Femur (tissue), 1 donor: ENCODE results near the gene CCDC187.
"Not testable (repeated sequence)": the region's sequence is repeated elsewhere in the genome, so short reads cannot be mapped to it uniquely, and the experiment has no call there.

Source experiments
- DNase-seq: peaks from one replicate; pipeline ENCODE4 v3.0.0-alpha.2; 2017

Gene CCDC187

DNA sequence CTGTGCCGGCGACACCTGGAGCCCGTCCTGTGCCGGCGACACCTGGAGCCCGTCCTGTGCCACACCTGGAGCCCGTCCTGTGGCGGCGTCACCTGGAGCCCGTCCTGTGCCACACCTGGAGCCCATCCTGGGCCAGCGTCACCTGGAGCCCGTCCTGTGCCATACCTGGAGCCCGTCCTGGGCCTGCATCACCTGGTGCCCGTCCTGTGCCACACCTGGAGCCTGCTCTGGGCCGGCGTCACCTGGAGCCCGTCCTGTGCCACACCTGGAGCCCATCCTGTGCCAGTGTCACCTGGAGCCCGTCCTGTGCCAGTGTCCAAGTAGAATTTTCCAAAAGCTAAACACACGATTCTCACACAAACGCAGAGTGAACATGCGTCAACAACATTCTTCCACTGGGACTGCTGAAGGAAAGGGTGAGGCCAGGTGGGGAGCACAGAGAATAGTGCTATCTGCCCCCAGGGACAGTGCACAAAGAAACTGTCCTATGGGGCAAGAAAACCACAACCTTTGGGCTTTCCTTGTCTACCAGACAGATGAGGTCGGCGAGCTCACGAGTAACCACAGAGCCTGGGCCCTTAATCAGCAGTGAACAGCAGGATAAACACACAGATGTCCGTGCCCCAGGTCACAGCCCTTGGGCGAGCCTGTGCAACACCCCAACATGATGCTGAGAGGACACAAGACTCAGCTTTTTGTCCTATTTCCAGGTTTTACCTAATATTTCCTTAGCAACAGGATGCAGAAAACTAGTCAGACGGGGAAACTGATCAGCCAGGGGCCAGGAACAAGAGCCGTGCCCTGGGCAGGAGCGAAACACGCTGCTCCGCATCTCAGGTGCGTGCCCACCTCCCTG is 66.2 kb downstream of the CCDC187 start:
- no peak for DNase-seq

GRCh38 chr9:136236471-136237410 is 67.2 kb downstream of the CCDC187 start:
- not testable (repeated sequence) for DNase-seq

GRCh38 chr9:136235709-136236455 is 68.0 kb downstream of the CCDC187 start:
- no peak for DNase-seq

DNA sequence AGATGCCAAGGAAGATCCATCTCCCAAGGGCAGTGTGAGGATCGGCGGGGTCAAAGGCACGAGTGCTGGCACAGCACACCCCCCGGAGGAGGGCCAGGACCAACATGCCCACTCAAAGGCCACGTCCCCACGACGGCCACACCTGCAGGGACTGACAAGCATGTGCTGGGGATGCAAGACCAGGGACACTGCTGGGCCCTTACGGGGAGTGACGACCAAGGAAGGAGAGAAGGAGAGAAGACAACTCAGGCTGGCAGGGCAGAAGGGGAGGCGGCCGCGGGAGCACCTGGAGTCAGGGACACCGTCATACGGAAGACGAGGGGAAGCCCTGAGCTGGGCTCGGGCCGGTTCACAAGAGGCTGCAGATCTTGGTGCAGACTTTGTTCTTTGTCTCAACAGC is 68.7 kb downstream of the CCDC187 start:
- no peak for DNase-seq

- no peak for DNase-seq
These were observed 69.3 kb downstream of the CCDC187 start for GRCh38 chr9:136234597-136234996.

DNA sequence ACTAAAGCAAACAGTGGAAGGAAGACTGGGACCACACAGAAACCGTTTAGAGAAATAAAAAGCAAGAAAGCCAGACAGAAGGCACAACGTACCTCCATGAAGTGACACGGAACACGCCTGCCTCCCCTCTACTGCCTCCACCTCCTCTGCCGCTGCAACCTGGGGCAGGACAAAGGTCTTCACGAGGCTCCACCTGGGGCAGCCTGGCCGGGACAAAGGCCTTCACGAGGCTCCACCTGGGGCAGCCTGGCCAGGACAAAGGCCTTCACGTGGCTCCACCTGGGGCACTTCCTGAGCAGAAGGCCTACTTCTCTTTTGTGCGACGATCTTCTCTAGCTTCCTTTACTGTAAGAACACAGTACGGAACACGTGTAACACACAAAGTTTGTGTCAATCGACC is 70.0 kb downstream of the CCDC187 start:
- no peak for DNase-seq

DNA sequence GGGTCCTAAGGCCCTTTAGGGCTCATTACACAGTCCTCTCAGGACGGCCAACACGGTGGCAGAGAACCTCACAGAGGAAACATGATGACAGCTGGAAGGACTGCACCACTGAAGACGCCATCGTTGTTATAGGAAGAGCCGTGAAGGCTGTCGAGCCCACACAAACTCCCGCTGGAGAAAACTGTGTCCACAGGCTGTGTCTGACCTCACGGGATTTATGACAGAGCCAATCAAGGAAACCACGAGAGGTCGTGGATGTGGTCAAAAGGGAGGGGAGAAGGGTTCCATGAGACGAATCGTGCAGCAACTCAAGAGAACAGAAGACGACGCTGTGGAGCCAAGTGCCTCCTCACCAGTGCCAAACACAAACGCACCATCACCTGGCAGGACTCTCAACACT is 70.5 kb downstream of the CCDC187 start:
- no peak for DNase-seq

DNA sequence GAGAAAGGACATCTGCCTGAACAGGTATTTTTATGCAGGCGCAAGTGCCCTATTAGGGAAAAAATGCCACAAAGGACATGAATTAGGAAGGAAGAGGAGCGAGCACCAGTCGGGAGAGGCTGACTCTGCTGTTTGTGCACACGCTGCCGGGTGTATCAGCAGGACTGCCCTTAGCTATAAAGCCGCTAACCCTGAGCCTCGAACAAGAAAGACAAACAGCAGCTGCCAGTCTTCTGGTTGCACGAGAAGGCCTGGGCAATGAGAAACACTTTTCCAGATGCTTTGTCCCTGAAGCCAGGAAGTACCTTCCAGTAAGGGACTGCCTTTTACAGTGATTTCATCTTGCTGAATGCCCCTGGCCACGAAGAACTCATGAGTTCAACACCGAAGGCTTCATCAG is 70.9 kb downstream of the CCDC187 start:
- no peak for DNase-seq

DNA sequence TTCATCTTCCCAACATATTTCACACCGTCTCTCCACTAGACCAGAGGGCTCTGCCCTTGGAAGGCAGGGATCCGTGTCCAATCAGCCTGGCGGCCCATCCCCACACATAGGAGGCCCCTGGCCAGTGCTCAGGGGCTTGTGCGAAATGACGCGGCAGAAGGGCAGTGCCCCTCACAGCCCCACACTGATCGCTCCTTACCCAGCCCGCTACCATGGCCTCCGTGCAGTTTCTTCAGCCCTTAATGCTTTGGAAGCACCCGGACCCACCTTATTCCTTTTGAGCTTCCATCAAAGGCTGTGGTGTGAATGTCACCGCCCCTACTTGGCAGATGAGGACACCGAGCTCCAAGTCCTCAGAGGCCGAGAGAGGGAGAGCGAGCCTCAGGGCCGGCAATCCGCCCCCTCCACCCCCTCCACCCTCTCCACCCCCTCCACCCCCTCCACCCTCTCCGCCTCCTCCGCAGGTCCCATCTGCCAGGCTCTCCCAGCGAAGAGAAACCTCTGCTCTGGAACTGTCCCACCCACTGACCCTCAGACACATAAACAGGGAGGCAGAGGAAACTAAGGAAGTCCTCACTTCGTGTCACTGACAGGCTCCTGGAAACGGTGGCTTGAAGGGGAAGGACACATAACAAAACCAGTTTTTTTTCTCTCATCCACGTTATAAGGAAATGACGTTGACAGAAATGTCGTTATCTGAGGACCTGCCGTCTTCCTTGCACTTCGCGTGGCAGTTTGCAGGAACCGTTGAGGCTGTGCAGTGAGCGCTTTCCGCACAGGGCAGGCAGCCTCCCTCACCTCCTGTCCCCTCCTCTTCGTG is 72.2 kb downstream of the CCDC187 start:
- DNase-seq, result no peak

- DNase-seq, result no peak
These were observed 73.1 kb downstream of the CCDC187 start for GRCh38 chr9:136230773-136231172.

- DNase-seq, result no peak
These were observed 73.5 kb downstream of the CCDC187 start for GRCh38 chr9:136230365-136230764.

- no peak for DNase-seq
These were observed 74.5 kb downstream of the CCDC187 start for GRCh38 chr9:136229096-136230065.

DNA sequence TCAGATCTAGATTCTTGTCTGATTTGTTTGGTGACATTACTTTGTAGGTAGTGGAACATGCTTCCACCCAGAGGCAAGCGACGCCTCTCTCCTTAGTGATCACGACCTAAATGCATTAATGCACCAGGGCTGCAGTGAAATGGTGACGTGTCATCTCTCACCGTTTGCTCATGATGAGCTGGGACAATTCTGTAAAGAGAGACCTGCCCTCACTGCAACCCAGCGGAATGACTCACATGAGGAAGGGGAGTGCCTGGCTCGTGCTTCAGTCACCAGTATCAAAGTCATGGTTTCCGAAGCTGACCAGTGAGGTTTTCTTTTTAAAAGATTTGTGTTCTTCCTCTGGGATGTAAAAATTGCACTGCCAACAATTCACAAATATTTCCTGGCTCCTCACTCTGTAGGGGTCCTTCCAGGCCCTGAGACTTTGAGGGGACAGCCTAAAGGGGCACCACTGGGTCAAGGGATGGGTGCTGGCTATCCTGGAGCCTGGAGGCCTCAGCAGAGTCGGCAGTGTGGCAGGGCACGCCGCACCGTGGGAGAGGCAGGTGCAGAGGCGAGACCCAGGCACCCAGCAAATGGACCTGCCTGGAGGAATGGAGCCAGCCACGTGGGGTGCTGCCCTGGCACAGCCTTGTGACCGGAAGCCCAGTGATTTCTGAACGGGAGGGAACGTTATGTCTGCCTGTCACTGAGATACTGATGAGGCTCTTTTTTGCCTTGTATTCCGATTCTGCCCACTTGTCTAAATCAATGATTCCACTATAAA is 75.6 kb downstream of the CCDC187 start:
- DNase-seq, result no peak

DNA sequence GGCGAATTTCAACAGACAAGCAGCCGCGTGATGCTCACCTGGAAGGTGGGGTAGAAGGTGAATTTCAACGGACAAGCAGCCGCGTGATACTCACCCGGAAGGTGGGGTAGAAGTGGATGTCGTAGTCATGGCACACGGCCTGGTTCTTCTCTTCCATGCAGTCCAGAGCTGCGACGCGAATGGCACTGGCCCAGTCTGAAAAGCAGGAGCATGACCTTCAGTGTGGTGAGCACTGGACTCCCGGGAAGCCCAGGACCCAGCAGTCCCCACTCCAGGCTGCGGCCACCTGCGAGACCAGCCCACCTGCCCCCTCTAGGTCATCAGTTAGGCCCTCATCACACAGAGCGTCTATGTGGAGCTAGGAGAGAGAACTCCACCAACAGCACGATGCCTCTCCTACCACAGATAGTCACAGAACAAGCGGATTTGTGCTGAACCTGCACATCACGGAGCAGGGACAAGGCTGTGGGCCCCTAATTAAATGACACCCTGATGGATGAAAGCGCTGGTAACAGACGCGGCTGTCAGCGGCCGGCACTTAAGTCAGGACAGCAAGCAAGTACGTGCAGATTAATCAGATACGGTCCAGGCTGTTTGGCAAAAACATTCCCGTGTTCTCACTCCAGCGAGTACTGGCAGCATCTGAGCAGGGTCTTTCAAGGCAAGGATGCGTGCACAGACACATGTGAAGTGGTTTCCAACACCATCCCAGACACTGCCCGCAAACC is 77.0 kb downstream of the CCDC187 start:
- no peak for DNase-seq

DNA sequence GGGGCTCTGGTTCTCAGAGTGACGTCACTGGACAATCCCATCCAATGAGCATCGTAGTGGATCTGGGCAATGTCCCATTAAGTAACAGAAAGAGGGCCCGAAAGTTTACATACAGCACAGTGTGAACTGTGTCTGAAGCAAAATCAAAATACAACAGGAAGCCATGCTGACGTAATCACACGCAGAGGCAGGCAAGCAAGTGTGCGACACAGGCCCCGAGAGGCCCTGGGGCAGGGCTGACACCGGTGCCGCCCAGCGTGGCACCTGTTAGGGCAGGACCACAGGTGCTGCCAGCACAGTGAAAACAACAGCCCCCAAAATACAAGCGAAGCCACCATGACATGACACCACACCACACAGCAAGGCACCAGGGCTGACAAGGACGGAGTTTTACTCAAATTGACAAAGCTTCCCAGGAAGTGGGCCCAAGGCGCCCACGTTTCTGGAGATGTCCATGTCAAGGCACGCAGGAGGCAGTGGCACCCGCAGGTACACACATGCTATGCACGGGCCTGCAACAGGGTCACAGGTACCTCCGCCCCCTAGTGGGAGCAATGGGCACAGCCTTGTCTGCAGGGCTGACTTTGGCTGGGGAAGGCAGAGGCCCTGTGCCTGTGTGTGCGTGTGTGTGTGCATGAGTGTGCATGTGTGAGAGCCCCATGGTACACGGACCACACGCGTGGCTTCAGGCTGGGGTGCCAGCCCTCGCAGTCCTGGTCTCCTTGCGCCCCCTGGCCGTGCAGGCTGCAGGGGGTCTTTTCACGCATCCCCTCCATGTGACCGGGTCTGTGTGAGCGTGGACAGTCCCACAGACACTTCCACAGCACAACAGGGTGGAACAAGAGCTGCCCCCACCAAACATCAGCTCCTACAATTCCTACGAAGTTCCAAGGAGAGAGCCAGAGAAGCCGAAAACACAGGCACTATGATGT is 77.9 kb downstream of the CCDC187 start:
- DNase-seq, result peak; percentile 67

GRCh38 chr9:136225366-136225747 is 78.5 kb downstream of the CCDC187 start:
- DNase-seq, result no peak

DNA sequence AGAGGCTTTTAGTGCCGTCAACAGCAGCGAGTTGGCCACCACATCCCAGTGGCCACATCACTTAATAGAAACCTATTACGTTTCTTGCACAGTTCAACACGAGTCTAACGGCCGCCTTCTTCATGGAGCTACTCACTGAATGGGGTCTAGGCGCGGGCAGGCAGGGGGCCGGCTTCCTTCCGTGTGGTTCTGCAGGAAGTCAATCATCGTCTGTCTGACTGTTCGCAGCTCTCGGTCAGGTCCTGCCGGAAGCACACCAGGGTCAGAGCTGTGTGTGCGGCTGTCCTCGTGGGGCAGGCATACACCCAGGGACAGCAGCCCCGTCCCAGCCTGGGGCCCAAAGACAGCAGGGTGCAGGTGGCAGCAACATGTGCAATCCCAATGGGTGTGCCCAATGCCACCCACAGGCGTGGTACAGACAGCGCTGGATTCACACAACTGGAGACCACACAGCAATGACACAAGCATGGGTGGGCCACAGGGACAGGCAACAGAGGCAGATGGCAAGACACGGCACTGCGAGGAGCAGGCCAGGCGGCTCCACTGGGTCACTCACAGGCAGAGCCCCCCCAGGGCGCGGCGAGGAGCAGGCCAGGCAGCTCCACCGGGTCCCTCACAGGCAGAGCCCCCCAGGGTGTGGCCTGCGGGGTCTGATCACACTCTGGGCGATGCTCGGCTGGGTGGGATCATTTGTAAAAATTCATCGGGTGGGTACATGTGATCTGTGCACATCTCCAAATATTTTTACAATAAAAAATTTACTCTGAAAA is 79.8 kb downstream of the CCDC187 start:
- DNase-seq, result no peak

DNA sequence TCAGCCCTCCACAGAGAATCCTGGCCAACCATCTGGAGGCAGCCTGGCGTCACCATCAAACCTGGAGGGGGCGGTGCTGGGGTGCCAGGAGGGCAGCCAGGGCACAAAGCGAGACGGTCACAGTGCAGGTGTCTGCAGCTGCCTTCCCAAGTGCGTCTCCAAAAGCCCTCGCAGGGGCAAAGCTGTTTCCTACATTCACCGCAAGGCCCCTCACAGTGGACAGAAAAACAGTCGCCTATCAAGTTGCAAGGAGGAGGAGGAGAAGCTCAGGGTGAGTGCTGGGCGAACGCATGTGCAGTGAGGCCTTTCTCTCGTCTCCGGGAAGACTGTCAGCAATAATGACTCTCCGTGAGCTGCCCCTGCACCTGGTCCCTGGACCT is 81.0 kb downstream of the CCDC187 start:
- no peak for DNase-seq
